Measurements from ENCODE around the gene CMSS1. TPM values are rescaled to one million over a fixed set of nuclear protein-coding genes. Genes with fewer than 3 reads are reported as not detected.

Gene CMSS1
- total and polyA plus RNA-seq, 11 donors, result 13.5 to 48.4 (median 34.8) TPM

DNA sequence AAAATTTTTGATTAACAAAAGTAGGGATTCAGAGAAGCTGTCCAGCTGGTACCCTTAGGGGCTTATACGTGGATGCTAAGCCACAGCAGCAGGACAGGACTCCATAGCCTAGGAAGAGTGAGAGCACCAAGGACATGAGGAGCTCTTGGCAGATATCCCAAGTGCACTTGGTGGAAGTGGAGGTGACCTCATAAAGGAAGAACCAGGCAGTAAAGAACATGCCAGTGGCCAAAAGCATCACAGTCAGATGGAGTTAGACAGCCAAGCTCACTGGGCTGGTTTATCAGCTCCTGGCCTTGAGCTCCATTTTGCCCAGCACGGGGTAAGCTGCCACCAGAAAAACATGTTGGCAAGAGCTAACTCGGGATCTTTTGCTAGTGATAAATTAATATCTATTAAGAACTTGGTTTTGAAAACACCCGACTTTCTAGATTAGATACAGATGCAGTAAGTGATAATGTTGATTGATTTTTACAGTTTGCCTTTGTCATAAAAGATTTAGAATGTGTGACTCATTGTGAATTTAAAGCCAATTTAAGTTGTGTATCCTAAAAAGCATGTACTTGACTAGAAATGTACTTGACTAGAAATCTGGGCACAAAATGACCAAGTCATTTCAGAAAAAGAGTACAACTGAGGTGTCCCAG is 108.0 kb downstream of the CMSS1 start:
- Histone ChIP-seq H3K36me3 (no peaks in the 10 kb centered on the region), H3K9me3 (no peaks in the 10 kb centered on the region), H3K27ac (peak overlapping the region in 10 of 12 donors; percentile 6 to 76 (median 40)), H3K27me3 (no peaks in the 10 kb centered on the region), H3K4me3 (no peak overlapping the region), H3K4me1 (peaks cover 0 to 72% (median 43%) of the 10 kb centered on the region in 12 donors)
- DNase-seq, result peak in 4 of 5 donors; percentile 47 to 77 (median 57)
- TF ChIP-seq, protein P1, sequence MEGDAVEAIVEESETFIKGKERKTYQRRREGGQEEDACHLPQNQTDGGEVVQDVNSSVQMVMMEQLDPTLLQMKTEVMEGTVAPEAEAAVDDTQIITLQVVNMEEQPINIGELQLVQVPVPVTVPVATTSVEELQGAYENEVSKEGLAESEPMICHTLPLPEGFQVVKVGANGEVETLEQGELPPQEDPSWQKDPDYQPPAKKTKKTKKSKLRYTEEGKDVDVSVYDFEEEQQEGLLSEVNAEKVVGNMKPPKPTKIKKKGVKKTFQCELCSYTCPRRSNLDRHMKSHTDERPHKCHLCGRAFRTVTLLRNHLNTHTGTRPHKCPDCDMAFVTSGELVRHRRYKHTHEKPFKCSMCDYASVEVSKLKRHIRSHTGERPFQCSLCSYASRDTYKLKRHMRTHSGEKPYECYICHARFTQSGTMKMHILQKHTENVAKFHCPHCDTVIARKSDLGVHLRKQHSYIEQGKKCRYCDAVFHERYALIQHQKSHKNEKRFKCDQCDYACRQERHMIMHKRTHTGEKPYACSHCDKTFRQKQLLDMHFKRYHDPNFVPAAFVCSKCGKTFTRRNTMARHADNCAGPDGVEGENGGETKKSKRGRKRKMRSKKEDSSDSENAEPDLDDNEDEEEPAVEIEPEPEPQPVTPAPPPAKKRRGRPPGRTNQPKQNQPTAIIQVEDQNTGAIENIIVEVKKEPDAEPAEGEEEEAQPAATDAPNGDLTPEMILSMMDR (IDR thresholded peaks at IDR 0.05), result no peak
- peak in 1 of 2 donors; percentile 26 for TF ChIP-seq POLR2A (IDR thresholded peaks at IDR 0.05)
- ATAC-seq, result peak; percentile 49 to 87 (median 72)
- intact Hi-C loops (cut with DNase I), result loop anchor here in 4 of 10 donors (5.0 to 10.0 kb wide), 4 partner anchors 51 to 329 kb away; no protein-coding TSS in a partner anchor
- WGBS, 4 donors, result 26 to 44% (median 34%) methylated on average over 4 of the region's 4 CpGs

DNA sequence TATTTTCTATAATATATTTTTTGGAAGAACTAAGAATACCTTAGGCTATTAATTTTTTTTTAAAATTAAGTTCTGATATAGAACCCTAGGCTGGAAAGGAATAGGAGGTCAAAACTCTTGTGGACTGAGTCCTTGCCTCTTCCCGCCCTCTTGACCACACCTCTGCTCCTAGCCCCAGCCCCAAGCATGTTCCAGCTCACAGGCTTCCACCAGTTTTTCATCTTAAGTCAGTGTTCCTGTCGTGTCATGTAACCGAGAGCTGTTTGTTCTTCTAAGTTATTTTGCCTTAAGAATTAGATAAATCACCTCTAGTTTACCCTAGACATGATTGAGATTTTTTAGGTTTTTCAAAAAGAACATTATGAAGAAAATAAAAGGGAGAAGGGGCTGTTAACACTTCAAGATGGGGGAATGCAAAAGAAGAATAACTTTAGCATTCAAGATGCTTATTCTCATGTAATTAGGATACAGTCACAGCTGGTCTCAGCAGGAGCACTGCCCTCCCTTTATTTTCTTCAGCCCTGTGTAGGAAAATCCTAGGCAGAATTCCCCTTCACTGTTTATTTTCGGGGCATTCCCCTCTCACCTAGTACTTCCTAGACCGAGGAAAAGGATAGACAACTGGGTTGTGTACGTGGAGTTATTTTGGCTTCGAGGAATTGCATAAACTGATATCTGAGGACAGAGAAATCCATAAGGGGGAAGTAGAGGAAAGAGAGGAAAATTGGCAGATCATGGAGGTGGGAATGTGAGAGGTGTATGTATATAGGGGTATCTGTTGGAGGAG is 110.2 kb downstream of the CMSS1 start:
- no peak for DNase-seq
- no peak for ATAC-seq
- intact Hi-C loops (cut with DNase I), result loop anchor here in 4 of 10 donors (5.0 to 10.0 kb wide), 4 partner anchors 53 to 327 kb away; no protein-coding TSS in a partner anchor
- Histone ChIP-seq H3K9me3 (no peaks in the 10 kb centered on the region), H3K4me3 (no peak overlapping the region), H3K4me1 (peaks cover 0 to 56% (median 32%) of the 10 kb centered on the region in 12 donors), H3K27me3 (no peaks in the 10 kb centered on the region), H3K36me3 (no peaks in the 10 kb centered on the region), H3K27ac (peak overlapping the region in 9 of 12 donors; percentile 46 to 77 (median 70))
- WGBS, 4 donors, result 75 to 82% (median 80%) methylated on average over 7 of the region's 7 CpGs
- no peak for TF ChIP-seq POLR2A (IDR thresholded peaks at IDR 0.05)
- TF ChIP-seq, protein P1 (IDR thresholded peaks at IDR 0.05), result no peak

DNA sequence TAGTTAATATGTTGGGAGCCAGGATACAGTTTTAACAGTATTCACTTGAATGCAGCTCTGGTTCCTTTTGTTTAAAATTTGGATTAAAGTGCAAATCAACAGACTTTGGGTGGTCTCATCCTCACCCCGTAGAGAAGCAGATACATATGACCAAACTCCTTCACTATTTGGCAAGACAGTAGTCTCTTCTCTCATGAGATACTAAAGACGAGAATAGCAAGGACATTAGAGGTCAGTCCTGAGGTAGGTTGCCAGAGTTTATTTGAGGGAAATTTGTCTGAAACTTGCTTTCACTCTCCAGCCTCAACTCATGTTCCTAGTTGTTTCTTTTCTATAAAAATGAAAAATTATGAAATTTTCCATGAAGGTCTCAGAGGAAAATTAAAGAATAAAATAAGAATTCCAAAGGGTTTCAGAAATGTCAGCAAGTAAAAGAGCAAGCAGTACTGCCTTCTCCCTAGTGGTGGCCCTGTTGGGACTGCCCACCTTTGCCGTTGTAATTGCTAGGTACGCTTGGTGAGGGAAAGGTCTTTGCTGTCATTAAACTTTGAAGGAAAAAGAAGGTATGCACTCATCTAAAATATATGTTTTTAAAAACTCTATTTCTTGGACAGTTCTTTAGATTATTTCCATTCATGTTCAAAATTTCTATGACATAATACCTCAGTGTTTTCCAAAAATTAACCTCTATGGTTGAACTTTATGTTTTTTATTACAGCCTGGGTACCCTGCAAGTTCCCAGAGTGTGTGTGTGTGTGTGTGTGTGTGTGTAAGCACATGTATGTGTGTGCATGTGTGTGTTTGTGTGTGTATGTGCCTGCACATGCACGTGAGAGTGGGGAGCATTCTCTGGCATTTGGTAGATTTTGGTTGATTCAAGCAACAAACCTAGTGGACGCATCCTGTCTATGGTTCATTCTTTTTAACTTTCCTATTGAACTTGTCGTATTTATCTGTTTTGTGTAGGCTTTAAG is 111.4 kb downstream of the CMSS1 start:
- TF ChIP-seq POLR2A (IDR thresholded peaks at IDR 0.05), result no peak
- TF ChIP-seq, protein P1 (IDR thresholded peaks at IDR 0.05), result peak in 4 of 12 donors; percentile 28 to 42 (median 36)
- WGBS, 4 donors, result 57 to 61% (median 58%) methylated on average over 7 of the region's 7 CpGs
- peaks cover 0 to 56% (median 32%) of the 10 kb centered on the region in 12 donors for H3K4me1 ChIP-seq
- H3K4me3 ChIP-seq, result peak overlapping the region in 1 of 12 donors; percentile 3
- ATAC-seq, result peak in 3 of 4 donors; percentile 35 to 69 (median 38)
- H3K36me3 ChIP-seq, result no peaks in the 10 kb centered on the region
- no peaks in the 10 kb centered on the region for H3K27me3 ChIP-seq
- no peaks in the 10 kb centered on the region for H3K9me3 ChIP-seq
- no peak for DNase-seq
- intact Hi-C loops (cut with DNase I), result loop anchor here in 4 of 10 donors (5.0 to 10.0 kb wide), 4 partner anchors 54 to 326 kb away; no protein-coding TSS in a partner anchor
- H3K27ac ChIP-seq, result peak overlapping the region; percentile 35 to 77 (median 62)

All from heart left ventricle (tissue), 16 donors.